Measurements from ENCODE around the gene ATXN1. TPM values are rescaled to one million over a fixed set of nuclear protein-coding genes. Genes with fewer than 3 reads are reported as not detected.

Gene ATXN1
- total RNA-seq, 4 donors from 2014 or later = 24.9 to 48.0 (median 36.8) TPM

DNA sequence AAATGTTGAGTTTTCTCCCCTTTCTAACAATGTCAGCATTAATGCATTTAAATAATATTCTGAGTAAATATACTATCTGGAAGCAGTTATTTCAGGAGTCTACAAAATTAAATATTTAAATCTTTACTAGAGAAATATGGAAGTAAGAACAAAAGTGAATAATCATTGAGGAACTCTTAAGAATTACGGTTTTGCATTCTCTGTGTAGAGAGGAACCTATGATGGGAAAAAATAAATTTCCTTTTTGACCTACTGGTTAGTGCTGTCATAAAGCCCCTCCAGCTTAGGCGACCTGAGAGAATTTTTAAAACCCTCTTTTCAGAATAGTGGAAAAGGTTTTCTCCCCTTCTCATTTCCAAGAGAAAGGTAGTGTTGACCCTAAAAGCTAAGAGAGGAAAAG is 64.8 kb downstream of the ATXN1 start:
- Histone ChIP-seq H3K4me3 (no peak overlapping the region), H3K27me3 (no peaks in the 10 kb centered on the region), H3K36me3 (no peaks in the 10 kb centered on the region), H3K9me3 (no peaks in the 10 kb centered on the region), H3K27ac (no peak overlapping the region), H3K4me1 (peaks cover 0 to 36% (median 20%) of the 10 kb centered on the region in 4 donors)
- TF ChIP-seq, protein P1, sequence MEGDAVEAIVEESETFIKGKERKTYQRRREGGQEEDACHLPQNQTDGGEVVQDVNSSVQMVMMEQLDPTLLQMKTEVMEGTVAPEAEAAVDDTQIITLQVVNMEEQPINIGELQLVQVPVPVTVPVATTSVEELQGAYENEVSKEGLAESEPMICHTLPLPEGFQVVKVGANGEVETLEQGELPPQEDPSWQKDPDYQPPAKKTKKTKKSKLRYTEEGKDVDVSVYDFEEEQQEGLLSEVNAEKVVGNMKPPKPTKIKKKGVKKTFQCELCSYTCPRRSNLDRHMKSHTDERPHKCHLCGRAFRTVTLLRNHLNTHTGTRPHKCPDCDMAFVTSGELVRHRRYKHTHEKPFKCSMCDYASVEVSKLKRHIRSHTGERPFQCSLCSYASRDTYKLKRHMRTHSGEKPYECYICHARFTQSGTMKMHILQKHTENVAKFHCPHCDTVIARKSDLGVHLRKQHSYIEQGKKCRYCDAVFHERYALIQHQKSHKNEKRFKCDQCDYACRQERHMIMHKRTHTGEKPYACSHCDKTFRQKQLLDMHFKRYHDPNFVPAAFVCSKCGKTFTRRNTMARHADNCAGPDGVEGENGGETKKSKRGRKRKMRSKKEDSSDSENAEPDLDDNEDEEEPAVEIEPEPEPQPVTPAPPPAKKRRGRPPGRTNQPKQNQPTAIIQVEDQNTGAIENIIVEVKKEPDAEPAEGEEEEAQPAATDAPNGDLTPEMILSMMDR (IDR thresholded peaks at IDR 0.05) = no peak
- TF ChIP-seq EP300 (IDR thresholded peaks at IDR 0.05) (no peak), POLR2A (IDR thresholded peaks at IDR 0.05) (no peak)
- no peak for DNase-seq (ENCODE audit: low spot score in 2 of 2)
- 83 to 84% methylated on average over 2 of the region's 2 CpGs for WGBS, 2 donors

DNA sequence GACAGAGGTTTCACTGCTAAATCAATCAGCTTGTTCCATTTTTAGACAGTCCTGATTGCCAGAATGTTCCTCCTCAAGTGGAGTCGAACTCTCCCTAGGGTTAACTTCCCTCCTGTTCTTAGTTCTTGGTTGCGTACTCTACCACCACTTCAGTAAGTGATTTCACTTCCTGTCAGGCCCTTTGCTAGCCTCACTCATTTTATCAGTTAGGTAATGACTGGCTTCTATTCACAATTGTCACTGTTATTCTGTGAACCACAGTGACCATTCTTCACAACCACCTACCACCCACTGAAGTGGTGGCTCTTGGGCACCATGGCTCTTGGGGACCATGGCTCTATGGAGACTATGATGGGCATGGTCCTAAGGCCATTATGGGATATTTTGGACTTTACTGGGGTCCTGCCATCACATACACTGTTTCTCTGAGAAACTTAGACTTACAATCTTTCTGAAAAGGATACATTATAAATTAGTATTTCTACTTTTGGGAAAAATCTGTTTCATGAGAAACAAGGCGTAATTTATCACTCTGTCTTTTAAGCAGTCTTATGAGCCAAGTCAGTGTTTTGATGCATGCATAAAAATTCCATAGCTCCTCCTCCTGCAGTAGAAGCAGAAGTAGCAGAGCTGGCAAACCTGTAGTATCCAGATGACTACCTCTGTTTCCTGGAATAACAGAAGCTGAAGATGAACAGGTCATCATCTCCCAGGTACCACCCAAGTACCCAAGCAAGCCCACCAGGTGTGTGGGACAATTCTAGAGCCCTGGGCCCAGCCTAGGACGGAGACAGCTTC is 66.3 kb downstream of the ATXN1 start:
- no peak for DNase-seq (ENCODE audit: low spot score in 2 of 2)
- WGBS, 2 donors = 62 to 83% methylated on average over 4 of the region's 4 CpGs
- Histone ChIP-seq H3K36me3 (no peaks in the 10 kb centered on the region), H3K4me3 (no peak overlapping the region), H3K27me3 (no peaks in the 10 kb centered on the region), H3K9me3 (no peaks in the 10 kb centered on the region), H3K4me1 (peaks cover 0 to 27% (median 15%) of the 10 kb centered on the region in 4 donors), H3K27ac (no peak overlapping the region)
- TF ChIP-seq, protein P1 (IDR thresholded peaks at IDR 0.05) = no peak
- TF ChIP-seq POLR2A (IDR thresholded peaks at IDR 0.05) = no peak
- TF ChIP-seq EP300 (IDR thresholded peaks at IDR 0.05) = no peak

DNA sequence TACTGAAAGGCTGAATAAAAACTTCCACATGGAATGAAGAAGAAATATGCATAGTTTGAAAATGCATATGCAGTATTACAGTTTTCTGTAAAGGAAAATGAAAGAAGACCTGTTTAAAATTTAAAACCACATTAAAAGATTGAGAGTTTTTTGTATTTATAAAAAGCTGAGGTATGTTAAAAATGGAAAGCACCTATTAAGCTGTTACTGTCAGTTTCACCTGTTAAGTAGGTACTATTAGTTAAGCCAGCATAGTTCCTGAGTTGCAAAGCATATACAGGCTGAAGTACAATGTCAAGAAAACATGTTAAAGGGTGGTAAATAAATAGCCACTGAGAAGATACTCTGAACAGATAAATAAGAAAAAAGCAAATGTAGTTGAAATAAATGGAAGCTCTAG is 69.9 kb downstream of the ATXN1 start:
- DNase-seq (ENCODE audit: low spot score in 2 of 2) = no peak
- H3K27me3 ChIP-seq = no peaks in the 10 kb centered on the region
- TF ChIP-seq POLR2A (IDR thresholded peaks at IDR 0.05) = no peak
- TF ChIP-seq, protein P1 (IDR thresholded peaks at IDR 0.05) = no peak
- no peak for TF ChIP-seq EP300 (IDR thresholded peaks at IDR 0.05)
- H3K27ac ChIP-seq = no peak overlapping the region
- no peaks in the 10 kb centered on the region for H3K9me3 ChIP-seq
- peaks cover 0 to 9% (median 0%) of the 10 kb centered on the region in 4 donors for H3K4me1 ChIP-seq
- no peak overlapping the region for H3K4me3 ChIP-seq
- H3K36me3 ChIP-seq = no peaks in the 10 kb centered on the region

DNA sequence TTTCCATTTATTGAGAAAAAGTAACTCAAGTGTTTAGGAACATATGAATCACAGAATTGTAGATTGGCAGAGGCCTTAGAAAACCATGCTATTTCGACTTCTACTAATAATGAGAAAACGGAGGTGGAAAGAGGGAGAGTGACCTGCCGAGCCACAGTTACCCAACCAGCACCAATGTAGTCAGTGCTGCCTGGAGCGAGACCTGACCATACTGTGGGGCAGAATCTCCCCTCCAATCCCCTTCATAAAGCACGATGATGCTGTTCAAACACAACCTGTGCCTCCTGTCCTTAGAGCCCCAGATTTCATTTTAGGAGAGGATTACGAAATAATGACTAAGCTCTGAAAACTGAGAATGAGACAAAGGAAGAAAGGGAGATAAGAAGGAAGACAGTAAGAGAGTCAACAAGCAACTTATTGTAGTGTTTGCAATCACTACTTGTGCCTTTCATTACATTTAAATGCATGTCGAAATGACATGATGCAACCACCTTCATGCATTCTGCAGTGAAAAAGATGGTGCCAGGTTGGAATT is 70.6 kb downstream of the ATXN1 start:
- no peaks in the 10 kb centered on the region for H3K36me3 ChIP-seq
- H3K9me3 ChIP-seq = no peaks in the 10 kb centered on the region
- WGBS, 2 donors = 87 to 89% methylated on average over 7 of the region's 7 CpGs
- no peaks in the 10 kb centered on the region for H3K27me3 ChIP-seq
- no peak overlapping the region for H3K4me3 ChIP-seq
- peaks cover 0 to 9% (median 0%) of the 10 kb centered on the region in 4 donors for H3K4me1 ChIP-seq
- TF ChIP-seq POLR2A (IDR thresholded peaks at IDR 0.05) (no peak), EP300 (IDR thresholded peaks at IDR 0.05) (no peak)
- TF ChIP-seq, protein P1 (IDR thresholded peaks at IDR 0.05) = no peak
- no peak for DNase-seq (ENCODE audit: low spot score in 2 of 2)
- no peak overlapping the region for H3K27ac ChIP-seq
